Smooth muscle cell (in vitro differentiated cells): ENCODE measurements around the gene SNPH. TPM values are rescaled to one million over a fixed set of nuclear protein-coding genes. Genes with fewer than 3 reads are reported as not detected.
A peak's percentile ranks its signal among the peaks of the same experiment; 100 is the strongest.
"Not testable (repeated sequence)": the region's sequence is repeated elsewhere in the genome, so short reads cannot be mapped to it uniquely, and the experiment has no call there.

Source experiments
- DNase-seq: peaks from one replicate; lab custom pipeline; 2025; ENCODE audit not compliant: unreplicated experiment; lab: John Stamatoyannopoulos, UW
- H2AFZ ChIP-seq: fragments of 200-600 bp; sonication (generic); 2 replicates; pipeline ENCODE4 v1.6.0; 2016; ENCODE audit warnings: antibody characterized with exemption, low read depth, mild to moderate bottlenecking
- H3F3A ChIP-seq: fragments of 200-600 bp; sonication (generic); 2 replicates; pipeline ENCODE4 v1.6.0; 2017; ENCODE audit warnings: antibody characterized with exemption, low read depth
- H3K27ac ChIP-seq: fragments of 200-600 bp; sonication (generic); 2 replicates; pipeline ENCODE4 v1.5.1; 2016; ENCODE audit warnings: low read depth, mild to moderate bottlenecking
- H3K27me3 ChIP-seq: fragments of 200-600 bp; sonication (generic); 2 replicates; pipeline ENCODE4 v1.6.1; 2016; ENCODE audit warnings: low read depth, mild to moderate bottlenecking
- H3K36me3 ChIP-seq: fragments of 200-600 bp; sonication (generic); 2 replicates; pipeline ENCODE4 v1.5.1; 2016; ENCODE audit warnings: low read depth
- H3K4me1 ChIP-seq: fragments of 200-600 bp; sonication (generic); 2 replicates; pipeline ENCODE4 v1.5.1; 2016; ENCODE audit warnings: low read depth
- H3K4me2 ChIP-seq: fragments of 200-600 bp; sonication (generic); 2 replicates; pipeline ENCODE4 v1.6.0; 2016; ENCODE audit warnings: mild to moderate bottlenecking
- H3K4me3 ChIP-seq: fragments of 200-600 bp; sonication (generic); 2 replicates; pipeline ENCODE4 v1.5.1; 2016; ENCODE audit warnings: mild to moderate bottlenecking
- H3K79me2 ChIP-seq: fragments of 200-600 bp; sonication (generic); 2 replicates; pipeline ENCODE4 v1.6.0; 2016; ENCODE audit warnings: low read depth, mild to moderate bottlenecking
- H3K9ac ChIP-seq: fragments of 200-600 bp; sonication (generic); 2 replicates; pipeline ENCODE4 v1.6.0; 2016; ENCODE audit warnings: low read depth
- H3K9me3 ChIP-seq: fragments of 200-600 bp; sonication (generic); replicated peaks from 2 replicates; pipeline ENCODE4 v1.5.1; 2016; ENCODE audit warnings: low read depth
- H4K20me1 ChIP-seq: fragments of 200-600 bp; sonication (generic); 2 replicates; pipeline ENCODE4 v1.6.0; 2016; ENCODE audit warnings: low read depth
- CTCF ChIP-seq: fragments of 200-600 bp; sonication (generic); IDR thresholded peaks from 2 replicates; pipeline ENCODE4 v1.5.1; 2017; ENCODE audit warnings: borderline replicate concordance, mild to moderate bottlenecking, antibody characterized with exemption; ENCODE audit not compliant: insufficient read depth, poor library complexity, severe bottlenecking
- WGBS: methylation state at CpG from one replicate; pipeline ENCODE4 v1.1.7; 2016; ENCODE audit warnings: low lambda C conversion rate; 5-methylcytosine and 5-hydroxymethylcytosine counted together
- polyA plus RNA-seq: library from polyadenylated mRNA; unstranded; fragments of >200 nt; fragmentation: Nextera tagmentation; extraction: Ambion mirVana; gene quantifications from 2 replicates; pipeline ENCODE4 v1.2.1, GENCODE V29; 2016
- total RNA-seq: library from RNA; depleted of rRNA; stranded (reverse); fragments of >200 nt; gene quantifications from 2 replicates; pipeline ENCODE4 v1.2.3, GENCODE V29; 2014

Gene SNPH
- total RNA-seq, result 3.0 and 3.2 TPM in 2 replicates
- polyA plus RNA-seq, result 3.0 and 3.1 TPM in 2 replicates

- Histone ChIP-seq H3F3A (peaks cover 18% of the 10 kb centered on the region), H3K4me2 (peak within 1 kb of the TSS; percentile 98), H3K27me3 (no peaks in the 10 kb centered on the region), H3K36me3 (no peaks in the 10 kb centered on the region), H4K20me1 (no peaks in the 10 kb centered on the region), H3K9ac (peak within 1 kb of the TSS; percentile 46), H3K9me3 (no peaks in the 10 kb centered on the region), H3K4me1 (peaks cover 11% of the 10 kb centered on the region), H2AFZ (peak within 1 kb of the TSS; percentile 96), H3K79me2 (no peaks in the 10 kb centered on the region), H3K27ac (peak within 1 kb of the TSS; percentile 60), H3K4me3 (peak within 1 kb of the TSS; percentile 88)
- no peak for TF ChIP-seq CTCF
- WGBS, result 1% methylated on average over 38 of the region's 61 CpGs
- peak; percentile 21 for DNase-seq
Observed at GRCh38 chr20:1266167-1266973, at the start of gene SNPH. Gene SNPH, plus strand, starts transcription at chr20:1266294. Its CDS starts 29,946 bp downstream, at chr20:1296240.

- WGBS, result 91% methylated on average over 19 of the region's 19 CpGs
- not testable (repeated sequence) for H3K4me2 ChIP-seq, H4K20me1 ChIP-seq, H3F3A ChIP-seq, H3K4me1 ChIP-seq, H3K36me3 ChIP-seq, H3K27ac ChIP-seq, H3K9me3 ChIP-seq, H3K4me3 ChIP-seq, H2AFZ ChIP-seq, H3K9ac ChIP-seq, H3K79me2 ChIP-seq, H3K27me3 ChIP-seq, DNase-seq
Observed at GRCh38 chr20:1216527-1217427, 49.3 kb upstream of the SNPH start.

- not testable (repeated sequence) for H3K79me2 ChIP-seq, H4K20me1 ChIP-seq, H3K36me3 ChIP-seq, H2AFZ ChIP-seq, H3K27ac ChIP-seq, H3K4me3 ChIP-seq, H3K4me1 ChIP-seq, H3K4me2 ChIP-seq, H3F3A ChIP-seq, H3K9ac ChIP-seq, H3K9me3 ChIP-seq, H3K27me3 ChIP-seq, DNase-seq
- WGBS, result 95% methylated on average over 3 of the region's 4 CpGs
Observed at GRCh38 chr20:1222750-1223149, 43.3 kb upstream of the SNPH start.

GRCh38 chr20:1224205-1224890 is 41.7 kb upstream of the SNPH start:
- 94% methylated on average over 20 of the region's 20 CpGs for WGBS
- no peak for TF ChIP-seq CTCF
- Histone ChIP-seq H3K27me3 (peaks cover 24% of the 10 kb centered on the region), H4K20me1 (no peaks in the 10 kb centered on the region), H3F3A (no peaks in the 10 kb centered on the region), H3K4me3 (no peak overlapping the region), H3K27ac (no peak overlapping the region), H3K79me2 (no peaks in the 10 kb centered on the region), H3K9ac (no peak overlapping the region), H3K36me3 (no peaks in the 10 kb centered on the region), H3K9me3 (no peaks in the 10 kb centered on the region), H3K4me2 (no peak overlapping the region), H2AFZ (no peak overlapping the region), H3K4me1 (no peaks in the 10 kb centered on the region)
- no peak for DNase-seq
